H7 (cell line): ENCODE results near the gene BIVM. TPM values are rescaled to one million over a fixed set of nuclear protein-coding genes. Genes with fewer than 3 reads are reported as not detected.
A peak's percentile ranks its signal among the peaks of the same experiment; 100 is the strongest.

Source experiments
- DNase-seq: peaks from one replicate; pipeline ENCODE4 v3.0.0; 2012
- H3K27me3 ChIP-seq: 2 replicates; pipeline ENCODE4 v1.6.0; 2011; ENCODE audit warnings: mild to moderate bottlenecking, low read length; ENCODE audit not compliant: control insufficient read depth, insufficient read depth
- H3K36me3 ChIP-seq: replicated peaks from 2 replicates; pipeline ENCODE4 v1.5.1; 2011; ENCODE audit warnings: low read length; ENCODE audit not compliant: control insufficient read depth, insufficient read depth
- H3K4me3 ChIP-seq: 2 replicates; pipeline ENCODE4 v1.5.1; 2011; ENCODE audit warnings: low read depth, mild to moderate bottlenecking, control low read depth, low read length, moderate library complexity; ENCODE audit not compliant: insufficient read depth
- total RNA-seq: library from RNA; depleted of rRNA; stranded (reverse); fragments of >200 nt; shearing (Covaris generic); gene quantifications from 2 replicates; pipeline ENCODE4 v1.2.3, GENCODE V29; 2014

Gene BIVM
- total RNA-seq, 1 experiment from 2014 or later: 7.8 TPM

DNA sequence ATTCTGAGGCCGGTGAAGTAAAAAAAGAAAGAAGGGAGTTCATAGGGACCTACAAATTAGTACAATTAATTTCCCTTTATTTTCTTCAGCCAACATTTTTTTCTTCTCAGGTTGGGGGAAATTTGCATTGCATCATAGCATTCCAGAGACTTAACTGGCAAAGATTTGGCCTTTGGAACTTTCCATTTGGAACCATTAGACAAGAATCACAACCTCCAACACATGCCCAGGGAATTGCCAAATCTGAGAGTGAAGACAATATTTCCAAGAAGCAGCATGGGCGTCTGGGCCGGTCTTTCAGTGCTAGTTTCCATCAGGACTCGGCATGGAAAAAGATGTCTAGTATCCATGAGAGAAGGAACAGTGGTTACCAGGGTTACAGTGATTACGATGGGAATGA is 40.5 kb downstream of the BIVM start:
- Histone ChIP-seq H3K27me3 (no peaks in the 10 kb centered on the region), H3K36me3 (no peaks in the 10 kb centered on the region), H3K4me3 (no peak overlapping the region)
- no peak for DNase-seq

DNA sequence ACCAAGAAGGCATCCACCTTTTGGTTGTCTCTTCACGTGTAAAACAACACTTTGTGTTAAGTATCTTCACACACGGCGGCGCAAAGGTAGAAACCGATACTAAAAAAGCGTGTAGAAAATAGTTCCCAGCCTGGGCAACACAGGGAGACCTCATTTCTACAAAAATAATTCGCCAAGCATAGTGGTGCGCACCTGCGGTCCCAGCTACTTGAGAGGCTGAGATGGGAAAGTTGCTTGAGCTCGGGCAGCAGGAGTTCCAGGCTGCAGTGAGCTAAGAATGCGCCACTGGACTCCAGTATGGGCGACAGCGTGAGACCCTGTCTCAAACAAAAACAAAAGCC is 46.3 kb downstream of the BIVM start:
- Histone ChIP-seq H3K27me3 (no peaks in the 10 kb centered on the region), H3K4me3 (peak overlapping the region; percentile 85), H3K36me3 (no peaks in the 10 kb centered on the region)
- DNase-seq: no peak

- Histone ChIP-seq H3K27me3 (no peaks in the 10 kb centered on the region), H3K4me3 (peak within 1 kb of the TSS; percentile 85), H3K36me3 (no peaks in the 10 kb centered on the region)
- peak; percentile 76 for DNase-seq
These were observed 46.8 kb downstream of the BIVM start, which contains the start of gene ERCC5 for GRCh38 chr13:102845630-102846260. Gene ERCC5 (plus strand): TSS chr13:102846032. CDS start chr13:102846267, 235 bp downstream.

GRCh38 chr13:102846261-102847015 is 47.5 kb downstream of the BIVM start:
- Histone ChIP-seq H3K4me3 (peak overlapping the region; percentile 85), H3K36me3 (no peaks in the 10 kb centered on the region), H3K27me3 (no peaks in the 10 kb centered on the region)
- DNase-seq: no peak

DNA sequence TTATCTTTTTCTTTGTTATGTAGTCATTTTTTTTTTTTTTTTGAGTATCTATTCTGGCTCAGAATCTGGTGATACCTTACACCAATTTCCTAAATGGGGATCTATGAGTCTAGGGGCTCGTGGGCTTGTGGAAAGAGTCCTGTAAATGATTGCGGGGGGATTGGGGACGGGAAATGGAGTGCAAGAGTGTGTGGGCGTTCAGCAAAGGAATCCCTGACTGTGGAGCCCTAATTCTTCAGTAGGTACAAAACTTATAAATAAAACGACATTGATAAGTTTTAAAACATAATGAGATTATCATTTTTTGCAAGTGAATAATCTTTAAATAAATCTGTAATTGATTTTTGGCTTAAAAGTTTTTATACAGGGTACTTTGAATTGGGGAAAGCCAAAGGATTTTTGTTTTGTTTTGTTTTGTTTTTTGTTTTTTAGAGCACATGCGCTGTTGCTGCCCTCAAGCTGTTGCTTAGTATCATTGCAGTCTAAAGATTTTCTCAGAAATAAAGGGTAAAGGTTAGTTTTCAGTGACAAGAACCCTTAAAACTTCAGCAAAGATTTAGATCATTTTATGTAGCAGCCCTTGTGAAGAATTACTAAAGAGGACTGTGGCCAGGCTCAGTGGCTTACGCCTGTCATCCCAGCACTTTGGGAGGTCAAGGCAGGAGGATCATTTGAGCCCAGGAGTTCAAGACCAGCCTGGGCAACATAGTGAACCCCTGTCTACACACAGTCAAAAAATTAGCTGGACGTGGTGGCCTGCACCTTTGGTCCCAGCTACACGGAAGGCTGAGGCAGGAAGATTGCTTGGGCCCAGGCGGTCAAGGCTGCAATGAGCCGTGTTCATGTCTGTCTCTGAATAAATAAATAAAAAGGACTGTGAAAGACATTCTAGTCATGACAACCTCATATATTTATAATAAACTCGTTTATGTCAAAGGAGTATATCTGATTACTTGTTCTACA is 48.6 kb downstream of the BIVM start:
- Histone ChIP-seq H3K27me3 (no peaks in the 10 kb centered on the region), H3K4me3 (peak overlapping the region; percentile 85; the same call in 1 of the 2 replicates), H3K36me3 (no peaks in the 10 kb centered on the region)
- DNase-seq: no peak

GRCh38 chr13:102848956-102849355 is 50.0 kb downstream of the BIVM start:
- H3K36me3 ChIP-seq: no peaks in the 10 kb centered on the region
- H3K27me3 ChIP-seq: no peaks in the 10 kb centered on the region
- H3K4me3 ChIP-seq: no peak overlapping the region
- DNase-seq: no peak

DNA sequence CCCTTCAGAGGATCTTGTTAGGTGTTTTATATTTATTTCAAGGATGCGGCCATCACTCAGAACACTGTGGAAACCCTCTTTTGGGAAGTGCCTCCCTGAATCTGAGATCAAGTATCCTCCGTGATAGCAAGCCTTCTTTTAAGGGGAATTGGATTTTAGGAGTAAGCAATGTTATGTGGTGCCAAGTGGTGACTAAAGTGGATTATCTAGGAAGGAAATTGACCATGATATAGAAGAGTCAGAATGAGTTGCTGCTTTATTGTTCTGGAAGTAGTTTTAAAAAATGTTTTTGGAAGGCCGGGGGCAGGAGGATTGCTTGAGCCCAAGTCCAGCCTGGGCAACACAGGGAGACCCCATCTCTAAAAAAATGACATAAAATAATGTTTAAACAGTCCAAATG is 53.6 kb downstream of the BIVM start:
- Histone ChIP-seq H3K4me3 (no peak overlapping the region), H3K27me3 (no peaks in the 10 kb centered on the region), H3K36me3 (peaks cover 2% of the 10 kb centered on the region; the same call in 1 of the 2 replicates)
- DNase-seq: no peak

GRCh38 chr13:102854675-102855074 is 55.8 kb downstream of the BIVM start:
- Histone ChIP-seq H3K4me3 (no peak overlapping the region), H3K27me3 (no peaks in the 10 kb centered on the region), H3K36me3 (peaks cover 5% of the 10 kb centered on the region)
- no peak for DNase-seq

DNA sequence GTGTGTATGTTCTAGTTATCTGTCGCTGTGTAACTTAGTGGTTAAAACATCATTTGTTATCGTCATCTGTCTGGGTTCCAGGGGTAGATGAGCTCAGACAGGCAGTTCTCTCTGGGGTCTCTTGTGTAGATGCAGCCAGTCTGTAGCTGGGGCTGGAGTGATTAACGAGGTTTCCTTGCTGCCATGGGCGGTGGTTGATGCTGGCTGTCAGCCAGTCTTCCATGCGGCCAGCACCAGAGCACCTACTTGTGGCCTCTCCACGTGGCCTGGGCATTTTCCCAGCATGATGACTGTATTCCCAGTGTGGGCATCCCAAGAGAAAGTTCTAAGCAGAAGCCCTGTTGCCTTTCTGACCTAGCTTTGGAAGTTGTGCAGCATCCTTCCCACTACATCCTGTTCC is 57.6 kb downstream of the BIVM start:
- DNase-seq: no peak
- no peak overlapping the region for H3K4me3 ChIP-seq
- no peaks in the 10 kb centered on the region for H3K27me3 ChIP-seq
- H3K36me3 ChIP-seq: peaks cover 5% of the 10 kb centered on the region

- Histone ChIP-seq H3K27me3 (no peaks in the 10 kb centered on the region), H3K4me3 (no peak overlapping the region), H3K36me3 (peaks cover 16% of the 10 kb centered on the region)
- no peak for DNase-seq
These were observed 63.8 kb downstream of the BIVM start for GRCh38 chr13:102862624-102863210.

GRCh38 chr13:102863590-102863989 is 64.7 kb downstream of the BIVM start:
- Histone ChIP-seq H3K27me3 (no peaks in the 10 kb centered on the region), H3K4me3 (no peak overlapping the region), H3K36me3 (peaks cover 16% of the 10 kb centered on the region)
- DNase-seq: no peak

- H3K27me3 ChIP-seq: no peaks in the 10 kb centered on the region
- peaks cover 4% of the 10 kb centered on the region for H3K36me3 ChIP-seq
- no peak for DNase-seq
These were observed 69.5 kb downstream of the BIVM start for GRCh38 chr13:102868366-102868936.

GRCh38 chr13:102869948-102870676 is 71.2 kb downstream of the BIVM start:
- H3K4me3 ChIP-seq: no peak overlapping the region
- peak; percentile 21 for DNase-seq
- H3K36me3 ChIP-seq: peaks cover 3% of the 10 kb centered on the region

More at GRCh38 chr13:102868366-102868936, 69.5 kb downstream of the BIVM start:
- no peak overlapping the region for H3K4me3 ChIP-seq

More at GRCh38 chr13:102869948-102870676, 71.2 kb downstream of the BIVM start:
- H3K27me3 ChIP-seq: no peaks in the 10 kb centered on the region
